GM12872 (cell line): Measurements from ENCODE around the gene DOCK3.

ENCODE experiments used
- TF ChIP-seq, protein P1 (sequence below): IDR thresholded peaks from 3 replicates; pipeline ENCODE4 v1.5.1; 2011; ENCODE audit warnings: low read depth, mild to moderate bottlenecking, low read length, moderate library complexity; ENCODE audit not compliant: insufficient read depth

The DOCK3 gene

DNA sequence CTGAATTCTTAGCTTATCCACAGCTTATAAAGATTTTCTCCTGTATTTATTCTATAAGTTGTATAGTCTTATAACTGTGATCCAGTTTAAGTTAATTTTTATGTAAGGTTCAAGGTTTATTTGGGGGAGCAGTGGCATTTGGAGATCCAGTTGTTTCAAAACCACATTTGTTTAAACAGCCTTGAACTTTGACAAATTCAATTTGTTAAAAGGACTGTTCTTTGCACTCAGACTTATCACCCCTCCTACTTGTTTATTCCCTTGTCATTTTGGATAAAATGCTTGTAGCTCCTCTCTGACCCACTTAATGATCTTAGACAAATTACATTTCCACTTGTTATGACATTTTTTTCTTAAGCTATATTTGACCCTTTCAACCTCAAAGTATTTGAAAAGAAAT lies 327.8 kb downstream of the DOCK3 start:
- TF ChIP-seq, protein P1, sequence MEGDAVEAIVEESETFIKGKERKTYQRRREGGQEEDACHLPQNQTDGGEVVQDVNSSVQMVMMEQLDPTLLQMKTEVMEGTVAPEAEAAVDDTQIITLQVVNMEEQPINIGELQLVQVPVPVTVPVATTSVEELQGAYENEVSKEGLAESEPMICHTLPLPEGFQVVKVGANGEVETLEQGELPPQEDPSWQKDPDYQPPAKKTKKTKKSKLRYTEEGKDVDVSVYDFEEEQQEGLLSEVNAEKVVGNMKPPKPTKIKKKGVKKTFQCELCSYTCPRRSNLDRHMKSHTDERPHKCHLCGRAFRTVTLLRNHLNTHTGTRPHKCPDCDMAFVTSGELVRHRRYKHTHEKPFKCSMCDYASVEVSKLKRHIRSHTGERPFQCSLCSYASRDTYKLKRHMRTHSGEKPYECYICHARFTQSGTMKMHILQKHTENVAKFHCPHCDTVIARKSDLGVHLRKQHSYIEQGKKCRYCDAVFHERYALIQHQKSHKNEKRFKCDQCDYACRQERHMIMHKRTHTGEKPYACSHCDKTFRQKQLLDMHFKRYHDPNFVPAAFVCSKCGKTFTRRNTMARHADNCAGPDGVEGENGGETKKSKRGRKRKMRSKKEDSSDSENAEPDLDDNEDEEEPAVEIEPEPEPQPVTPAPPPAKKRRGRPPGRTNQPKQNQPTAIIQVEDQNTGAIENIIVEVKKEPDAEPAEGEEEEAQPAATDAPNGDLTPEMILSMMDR, result no peak

- TF ChIP-seq, protein P1, result no peak
Measured at GRCh38 chr3:51004235-51004634, 329.5 kb downstream of the DOCK3 start.

GRCh38 chr3:51024121-51024520 lies 349.4 kb downstream of the DOCK3 start:
- TF ChIP-seq, protein P1, result no peak

DNA sequence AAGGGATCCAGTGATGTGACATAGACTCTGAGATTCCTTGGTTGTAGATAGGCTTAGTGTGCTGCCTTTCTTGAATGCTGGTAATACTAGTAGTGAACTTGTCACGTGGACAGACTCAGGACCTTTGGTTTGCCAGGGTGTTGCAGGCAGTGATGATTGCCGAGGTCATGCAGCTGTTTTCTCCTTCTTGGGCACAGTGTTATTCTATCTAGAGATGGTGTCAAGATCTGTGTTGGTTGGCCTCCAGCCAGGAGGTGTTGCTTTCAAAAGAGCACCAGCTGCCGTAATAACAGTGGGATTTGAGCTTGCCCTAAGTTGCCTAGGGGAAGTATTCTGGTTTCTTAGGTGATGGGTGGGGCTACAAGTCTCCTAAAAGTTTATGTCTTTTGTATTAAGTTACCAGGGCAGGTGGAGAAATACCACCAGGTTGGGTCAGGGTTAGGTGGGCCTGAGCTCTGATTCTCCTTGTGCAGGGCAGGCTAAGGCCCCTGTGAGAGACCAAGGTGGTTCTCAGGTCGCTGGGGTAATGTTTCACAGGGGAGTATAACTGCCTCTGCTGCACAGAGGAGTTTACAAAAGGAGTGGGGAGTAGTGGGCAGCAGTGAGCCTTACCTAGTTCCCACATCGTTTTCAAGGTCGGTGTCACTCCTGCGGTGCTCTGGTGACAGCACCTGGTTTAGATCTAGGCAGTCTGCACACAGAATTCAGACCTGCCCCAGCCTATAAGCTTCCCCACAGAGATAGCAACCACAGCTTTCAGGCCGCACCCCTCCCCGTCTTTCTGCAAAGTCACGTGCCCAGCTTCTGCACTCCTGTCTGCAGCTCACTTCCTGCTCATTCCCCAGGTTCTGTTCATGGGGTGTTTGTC lies 350.3 kb downstream of the DOCK3 start:
- TF ChIP-seq, protein P1, result no peak

GRCh38 chr3:51031666-51032065 lies 356.9 kb downstream of the DOCK3 start:
- TF ChIP-seq, protein P1, result no peak

- TF ChIP-seq, protein P1, result no peak
Measured at GRCh38 chr3:51035630-51036029, 360.9 kb downstream of the DOCK3 start.

DNA sequence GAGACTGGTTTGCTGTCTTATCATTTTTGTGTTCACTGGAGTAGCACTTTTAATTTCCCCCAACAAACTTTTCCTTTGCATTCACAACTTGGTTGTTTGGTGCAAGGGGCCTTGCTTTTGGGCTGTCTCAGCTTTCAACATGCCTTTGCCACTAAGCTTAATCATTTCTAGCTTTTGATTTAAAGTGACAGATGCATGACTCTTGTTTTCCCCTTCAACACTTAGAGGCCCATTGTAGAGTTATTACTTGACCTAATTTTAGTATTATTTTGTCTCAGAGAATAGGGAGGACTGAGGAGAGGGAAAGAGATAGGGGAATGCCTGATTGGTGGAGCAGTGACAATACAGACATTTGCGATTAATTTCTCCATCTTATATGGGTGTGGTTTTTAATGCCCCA lies 370.3 kb downstream of the DOCK3 start:
- TF ChIP-seq, protein P1, result no peak
